HG02588 (cell line): ENCODE results near the gene STKLD1.
A peak's percentile ranks its signal among the peaks of the same experiment; 100 is the strongest.
"Not testable (repeated sequence)": the region's sequence is repeated elsewhere in the genome, so short reads cannot be mapped to it uniquely, and the experiment has no call there.

Experiments used
- ATAC-seq: cut with Tn5 transposase; IDR thresholded peaks from one replicate; pipeline ENCODE4 v1.9.1; 2021; ENCODE audit warnings: mild to moderate bottlenecking, moderate library complexity; ENCODE audit not compliant: unreplicated experiment

STKLD1 gene

GRCh38 chr9:133375724-133376654 is at the start of gene STKLD1, which contains the start of gene SURF4:
Gene STKLD1, plus strand, starts transcription at chr9:133376366. Its CDS starts 108 bp downstream, at chr9:133376474.
Gene SURF4, minus strand, starts transcription at chr9:133376060. Its CDS starts 91 bp downstream, at chr9:133375969.
- ATAC-seq, result peak; percentile 88

GRCh38 chr9:133327021-133327420 is 49.1 kb upstream of the STKLD1 start:
- ATAC-seq, result not testable (repeated sequence)

- ATAC-seq, result no peak
Observed at GRCh38 chr9:133327834-133328484, 48.2 kb upstream of the STKLD1 start.

GRCh38 chr9:133329306-133330156 is 46.6 kb upstream of the STKLD1 start:
- not testable (repeated sequence) for ATAC-seq

GRCh38 chr9:133331221-133331620 is 44.9 kb upstream of the STKLD1 start:
- no peak for ATAC-seq

- ATAC-seq, result no peak
Observed at GRCh38 chr9:133331641-133332380, 44.4 kb upstream of the STKLD1 start.

GRCh38 chr9:133332381-133332730 is 43.8 kb upstream of the STKLD1 start:
- no peak for ATAC-seq

- no peak for ATAC-seq
Observed at GRCh38 chr9:133333011-133333410, 43.2 kb upstream of the STKLD1 start.

- ATAC-seq, result no peak
Observed at GRCh38 chr9:133333566-133333965, 42.6 kb upstream of the STKLD1 start.

- no peak for ATAC-seq
Observed at GRCh38 chr9:133334161-133334560, 42.0 kb upstream of the STKLD1 start.

- ATAC-seq, result not testable (repeated sequence)
Observed at GRCh38 chr9:133334888-133335287, 41.3 kb upstream of the STKLD1 start.

GRCh38 chr9:133335924-133336811 is 40.0 kb upstream of the STKLD1 start, which contains the start of gene SURF6:
Gene SURF6, minus strand, starts transcription at chr9:133336188. Its CDS starts 56 bp downstream, at chr9:133336132.
- peak; percentile 82 for ATAC-seq

GRCh38 chr9:133339641-133340040 is 36.5 kb upstream of the STKLD1 start:
- ATAC-seq, result no peak

GRCh38 chr9:133340256-133340655 is 35.9 kb upstream of the STKLD1 start:
- no peak for ATAC-seq

- no peak for ATAC-seq
Observed at GRCh38 chr9:133340916-133341315, 35.2 kb upstream of the STKLD1 start.

GRCh38 chr9:133341369-133342068 is 34.6 kb upstream of the STKLD1 start:
- no peak for ATAC-seq

GRCh38 chr9:133342069-133342406 is 34.1 kb upstream of the STKLD1 start:
- ATAC-seq, result no peak

GRCh38 chr9:133342570-133342969 is 33.6 kb upstream of the STKLD1 start:
- ATAC-seq, result no peak

- ATAC-seq, result no peak
Observed at GRCh38 chr9:133344071-133344470, 32.1 kb upstream of the STKLD1 start.
